Measurements from ENCODE around the gene AGBL1. TPM values are rescaled to one million over a fixed set of nuclear protein-coding genes. Genes with fewer than 3 reads are reported as not detected.

The AGBL1 gene
- polyA plus RNA-seq, 2 of the 4 experiments (the other 2 are of a cell fraction) = not detected

DNA sequence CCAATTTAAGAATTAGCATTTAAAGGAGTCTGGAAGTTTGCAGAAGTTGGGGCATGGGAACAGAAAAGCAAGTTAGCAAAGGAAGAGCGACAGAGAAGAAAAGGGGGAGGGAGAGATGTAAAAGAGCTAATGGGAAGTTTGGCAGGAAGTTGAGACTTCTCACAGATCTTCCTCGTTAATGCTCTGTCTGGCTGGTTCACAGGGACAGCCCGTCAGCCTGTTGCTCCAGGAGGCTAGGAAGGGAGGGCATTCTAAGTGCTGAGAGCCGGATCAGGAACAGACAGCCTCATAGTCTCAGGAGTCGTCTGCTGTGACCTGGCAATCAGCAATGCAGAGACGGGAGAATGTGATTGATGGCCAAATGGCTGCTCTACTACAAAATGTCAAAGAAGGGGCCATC is 150.3 kb downstream of the AGBL1 start:
- Histone ChIP-seq H3K27ac (no peak overlapping the region), H3K4me2 (no peak overlapping the region), H3K4me3 (no peak overlapping the region), H3K9me3 (no peaks in the 10 kb centered on the region), H3K4me1 (no peaks in the 10 kb centered on the region)
- POLR2A ChIA-PET = no interaction called here
- no peak for TF ChIP-seq FOXS1 (CRISPR knock-in tag; IDR thresholded peaks at IDR 0.05)
- TF ChIP-seq CHD4 (IDR thresholded peaks at IDR 0.05; ENCODE audit: borderline replicate concordance) = no peak
- no peak for TF ChIP-seq EHMT2 (IDR thresholded peaks at IDR 0.05; ENCODE audit: low read depth)
- TF ChIP-seq ZNF302 (CRISPR knock-in tag; IDR thresholded peaks at IDR 0.05) = no peak
- no peak for TF ChIP-seq KDM1A (IDR thresholded peaks at IDR 0.05; ENCODE audit: low read depth)
- TF ChIP-seq ZFP36 (IDR thresholded peaks at IDR 0.05; ENCODE audit: borderline replicate concordance, partially characterized antibody) = no peak
- TF ChIP-seq NR3C1 (IDR thresholded peaks at IDR 0.05) = no peak
- TF ChIP-seq POLR2A (IDR thresholded peaks at IDR 0.05; ENCODE audit: low read length) = no peak
- no peak for TF ChIP-seq SREBF2 (IDR thresholded peaks at IDR 0.05)
- TF ChIP-seq POLR2AphosphoS2 (conservative IDR thresholded peaks at IDR 0.05; ENCODE audit: low read length) = no peak
- TF ChIP-seq, protein P1, sequence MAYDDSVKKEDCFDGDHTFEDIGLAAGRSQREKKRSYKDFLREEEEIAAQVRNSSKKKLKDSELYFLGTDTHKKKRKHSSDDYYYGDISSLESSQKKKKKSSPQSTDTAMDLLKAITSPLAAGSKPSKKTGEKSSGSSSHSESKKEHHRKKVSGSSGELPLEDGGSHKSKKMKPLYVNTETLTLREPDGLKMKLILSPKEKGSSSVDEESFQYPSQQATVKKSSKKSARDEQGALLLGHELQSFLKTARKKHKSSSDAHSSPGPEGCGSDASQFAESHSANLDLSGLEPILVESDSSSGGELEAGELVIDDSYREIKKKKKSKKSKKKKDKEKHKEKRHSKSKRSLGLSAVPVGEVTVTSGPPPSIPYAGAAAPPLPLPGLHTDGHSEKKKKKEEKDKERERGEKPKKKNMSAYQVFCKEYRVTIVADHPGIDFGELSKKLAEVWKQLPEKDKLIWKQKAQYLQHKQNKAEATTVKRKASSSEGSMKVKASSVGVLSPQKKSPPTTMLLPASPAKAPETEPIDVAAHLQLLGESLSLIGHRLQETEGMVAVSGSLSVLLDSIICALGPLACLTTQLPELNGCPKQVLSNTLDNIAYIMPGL (CRISPR knock-in tag; IDR thresholded peaks at IDR 0.05; ENCODE audit: borderline replicate concordance) = no peak
- TF ChIP-seq SMC3 (IDR thresholded peaks at IDR 0.05) = no peak
- 8% methylated on average over 6 of the region's 6 CpGs for WGBS (ENCODE audit: missing lambda C conversion rate)
- CTCF ChIA-PET = no interaction called here
- ATAC-seq (no peak), DNase-seq (ENCODE audit: low read depth in 1 of 2, low spot score in 1 of 2) (no peak), FAIRE-seq (no peak)

DNA sequence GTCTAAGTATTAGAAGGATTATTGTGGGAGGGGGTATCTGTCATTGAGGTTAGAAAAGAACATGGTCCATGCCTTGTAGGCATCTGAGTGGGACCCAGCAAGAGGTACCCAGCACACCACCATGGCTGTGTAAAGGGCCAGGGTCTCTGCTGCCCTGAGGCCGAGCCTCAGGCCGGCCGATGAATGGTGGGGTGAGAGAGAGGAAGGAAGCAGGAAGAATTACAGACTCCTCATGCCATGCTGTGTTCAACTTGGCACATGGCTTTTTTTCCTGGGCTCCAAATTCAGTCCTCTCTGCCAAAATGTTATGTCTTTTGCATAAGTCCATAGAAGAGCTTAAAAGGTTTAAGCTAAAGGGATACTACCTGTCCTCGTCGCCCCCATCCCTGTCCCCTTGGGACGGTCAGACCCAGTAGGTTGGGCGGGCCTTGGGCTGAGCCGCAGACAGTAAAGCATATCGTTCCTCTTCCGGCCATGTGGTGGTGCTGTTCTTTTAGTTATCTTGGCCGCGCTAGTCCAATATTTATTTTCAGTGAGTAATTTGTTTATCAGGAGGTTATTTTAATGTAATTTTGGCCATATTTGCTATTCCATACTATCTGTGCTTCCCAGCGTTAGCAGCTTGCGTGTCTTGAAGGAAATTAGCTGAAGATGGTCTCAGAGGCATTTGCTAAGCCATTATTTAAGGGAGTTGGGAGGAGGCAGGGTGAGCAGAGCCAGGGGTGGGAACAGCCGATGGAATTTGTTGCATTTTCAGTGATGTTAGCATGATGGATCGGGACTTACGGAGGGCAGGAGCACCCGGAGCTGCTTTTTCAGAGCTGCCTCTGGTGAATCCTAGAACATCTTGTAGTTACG is 152.4 kb downstream of the AGBL1 start:
- no peak overlapping the region for H3K27ac ChIP-seq
- H3K4me2 ChIP-seq = no peak overlapping the region
- ATAC-seq (peak; percentile 45 to 91; a peak in 3 of 6 replicates), FAIRE-seq (no peak), DNase-seq (ENCODE audit: low read depth in 1 of 2, low spot score in 1 of 2) (peak; percentile 25 to 36)
- CTCF ChIA-PET = interaction anchor here (0.6 to 2.0 kb wide), 7 partner anchors 10 to 367 kb away, joined by 3 to 8 read pairs (median 3); no protein-coding TSS in a partner anchor
- H3K4me1 ChIP-seq = no peaks in the 10 kb centered on the region
- H3K4me3 ChIP-seq = no peak overlapping the region
- no peaks in the 10 kb centered on the region for H3K9me3 ChIP-seq
- 7% methylated on average over 19 of the region's 19 CpGs for WGBS (ENCODE audit: missing lambda C conversion rate)
- POLR2A ChIA-PET = no interaction called here
- TF ChIP-seq KDM1A (IDR thresholded peaks at IDR 0.05; ENCODE audit: low read depth) = no peak
- no peak for TF ChIP-seq BHLHE40 (IDR thresholded peaks at IDR 0.05; ENCODE audit: low read depth, low read length)
- no peak for TF ChIP-seq ZNF302 (CRISPR knock-in tag; IDR thresholded peaks at IDR 0.05)
- TF ChIP-seq CBX2 (IDR thresholded peaks at IDR 0.05; ENCODE audit: borderline replicate concordance, low read depth) = no peak
- TF ChIP-seq RARB (CRISPR knock-in tag; IDR thresholded peaks at IDR 0.05) = no peak
- 0 out of 3 replicates have a peak, but pooled peaks have one; percentile 23 for TF ChIP-seq SMC3 (IDR thresholded peaks at IDR 0.05)
- TF ChIP-seq ESRRA (IDR thresholded peaks at IDR 0.05; ENCODE audit: borderline replicate concordance, low read length) = no peak
- no peak for TF ChIP-seq SREBF2 (IDR thresholded peaks at IDR 0.05)
- TF ChIP-seq CHD4 (IDR thresholded peaks at IDR 0.05; ENCODE audit: borderline replicate concordance) = no peak
- no peak for TF ChIP-seq ZC3H11A (IDR thresholded peaks at IDR 0.05)
- no peak for TF ChIP-seq KDM5A (IDR thresholded peaks at IDR 0.05)
- TF ChIP-seq FOSB (CRISPR knock-in tag; IDR thresholded peaks at IDR 0.05) = no peak
- TF ChIP-seq JUNB (IDR thresholded peaks at IDR 0.05) = no peak
- TF ChIP-seq MYC (IDR thresholded peaks at IDR 0.05; ENCODE audit: borderline replicate concordance, low read length) = no peak
- TF ChIP-seq EHF (CRISPR knock-in tag; IDR thresholded peaks at IDR 0.05) = no peak
- no peak for TF ChIP-seq HDAC2 (IDR thresholded peaks at IDR 0.05)
- TF ChIP-seq, protein P2, sequence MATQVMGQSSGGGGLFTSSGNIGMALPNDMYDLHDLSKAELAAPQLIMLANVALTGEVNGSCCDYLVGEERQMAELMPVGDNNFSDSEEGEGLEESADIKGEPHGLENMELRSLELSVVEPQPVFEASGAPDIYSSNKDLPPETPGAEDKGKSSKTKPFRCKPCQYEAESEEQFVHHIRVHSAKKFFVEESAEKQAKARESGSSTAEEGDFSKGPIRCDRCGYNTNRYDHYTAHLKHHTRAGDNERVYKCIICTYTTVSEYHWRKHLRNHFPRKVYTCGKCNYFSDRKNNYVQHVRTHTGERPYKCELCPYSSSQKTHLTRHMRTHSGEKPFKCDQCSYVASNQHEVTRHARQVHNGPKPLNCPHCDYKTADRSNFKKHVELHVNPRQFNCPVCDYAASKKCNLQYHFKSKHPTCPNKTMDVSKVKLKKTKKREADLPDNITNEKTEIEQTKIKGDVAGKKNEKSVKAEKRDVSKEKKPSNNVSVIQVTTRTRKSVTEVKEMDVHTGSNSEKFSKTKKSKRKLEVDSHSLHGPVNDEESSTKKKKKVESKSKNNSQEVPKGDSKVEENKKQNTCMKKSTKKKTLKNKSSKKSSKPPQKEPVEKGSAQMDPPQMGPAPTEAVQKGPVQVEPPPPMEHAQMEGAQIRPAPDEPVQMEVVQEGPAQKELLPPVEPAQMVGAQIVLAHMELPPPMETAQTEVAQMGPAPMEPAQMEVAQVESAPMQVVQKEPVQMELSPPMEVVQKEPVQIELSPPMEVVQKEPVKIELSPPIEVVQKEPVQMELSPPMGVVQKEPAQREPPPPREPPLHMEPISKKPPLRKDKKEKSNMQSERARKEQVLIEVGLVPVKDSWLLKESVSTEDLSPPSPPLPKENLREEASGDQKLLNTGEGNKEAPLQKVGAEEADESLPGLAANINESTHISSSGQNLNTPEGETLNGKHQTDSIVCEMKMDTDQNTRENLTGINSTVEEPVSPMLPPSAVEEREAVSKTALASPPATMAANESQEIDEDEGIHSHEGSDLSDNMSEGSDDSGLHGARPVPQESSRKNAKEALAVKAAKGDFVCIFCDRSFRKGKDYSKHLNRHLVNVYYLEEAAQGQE (IDR thresholded peaks at IDR 0.05) = no peak
- TF ChIP-seq, protein P3, sequence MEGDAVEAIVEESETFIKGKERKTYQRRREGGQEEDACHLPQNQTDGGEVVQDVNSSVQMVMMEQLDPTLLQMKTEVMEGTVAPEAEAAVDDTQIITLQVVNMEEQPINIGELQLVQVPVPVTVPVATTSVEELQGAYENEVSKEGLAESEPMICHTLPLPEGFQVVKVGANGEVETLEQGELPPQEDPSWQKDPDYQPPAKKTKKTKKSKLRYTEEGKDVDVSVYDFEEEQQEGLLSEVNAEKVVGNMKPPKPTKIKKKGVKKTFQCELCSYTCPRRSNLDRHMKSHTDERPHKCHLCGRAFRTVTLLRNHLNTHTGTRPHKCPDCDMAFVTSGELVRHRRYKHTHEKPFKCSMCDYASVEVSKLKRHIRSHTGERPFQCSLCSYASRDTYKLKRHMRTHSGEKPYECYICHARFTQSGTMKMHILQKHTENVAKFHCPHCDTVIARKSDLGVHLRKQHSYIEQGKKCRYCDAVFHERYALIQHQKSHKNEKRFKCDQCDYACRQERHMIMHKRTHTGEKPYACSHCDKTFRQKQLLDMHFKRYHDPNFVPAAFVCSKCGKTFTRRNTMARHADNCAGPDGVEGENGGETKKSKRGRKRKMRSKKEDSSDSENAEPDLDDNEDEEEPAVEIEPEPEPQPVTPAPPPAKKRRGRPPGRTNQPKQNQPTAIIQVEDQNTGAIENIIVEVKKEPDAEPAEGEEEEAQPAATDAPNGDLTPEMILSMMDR (IDR thresholded peaks at IDR 0.05) = peak; percentile 43; the same call in 2 of the 3 replicates
- TF ChIP-seq POLR2A (IDR thresholded peaks at IDR 0.05; ENCODE audit: low read length) = no peak
- TF ChIP-seq, protein P4, sequence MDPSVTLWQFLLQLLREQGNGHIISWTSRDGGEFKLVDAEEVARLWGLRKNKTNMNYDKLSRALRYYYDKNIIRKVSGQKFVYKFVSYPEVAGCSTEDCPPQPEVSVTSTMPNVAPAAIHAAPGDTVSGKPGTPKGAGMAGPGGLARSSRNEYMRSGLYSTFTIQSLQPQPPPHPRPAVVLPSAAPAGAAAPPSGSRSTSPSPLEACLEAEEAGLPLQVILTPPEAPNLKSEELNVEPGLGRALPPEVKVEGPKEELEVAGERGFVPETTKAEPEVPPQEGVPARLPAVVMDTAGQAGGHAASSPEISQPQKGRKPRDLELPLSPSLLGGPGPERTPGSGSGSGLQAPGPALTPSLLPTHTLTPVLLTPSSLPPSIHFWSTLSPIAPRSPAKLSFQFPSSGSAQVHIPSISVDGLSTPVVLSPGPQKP (IDR thresholded peaks at IDR 0.05; ENCODE audit: low read depth, low read length) = no peak
- no peak for TF ChIP-seq TP53 (CRISPR knock-in tag; IDR thresholded peaks at IDR 0.05)
- no peak for TF ChIP-seq MAFK (IDR thresholded peaks at IDR 0.05; ENCODE audit: partially characterized antibody)
- TF ChIP-seq CHD2 (IDR thresholded peaks at IDR 0.05; ENCODE audit: low read length, partially characterized antibody) = no peak

Data from A549 (cell line).